HL-60 (cell line): ENCODE results near the gene LATS1.
"Not testable (repeated sequence)": the region's sequence is repeated elsewhere in the genome, so short reads cannot be mapped to it uniquely, and the experiment has no call there.

ENCODE experiments used
- DNase-seq, 2 experiments: peaks; one replicate each; pipeline ENCODE4 v3.0.0-alpha.2; 2010 to 2020; ENCODE audit warnings: low read depth in 1 of 2, low spot score in 1 of 2
- H3K27ac ChIP-seq: fragments of 250-450 bp; sonication (Bioruptor Pico); replicated peaks from 2 replicates; pipeline ENCODE4 v1.5.1; 2020; ENCODE audit warnings: mild to moderate bottlenecking, moderate library complexity
- H3K27me3 ChIP-seq: fragments of 250-450 bp; sonication (Bioruptor Pico); 2 replicates; pipeline ENCODE4 v1.5.1; 2021; ENCODE audit warnings: mild to moderate bottlenecking, moderate library complexity; ENCODE audit not compliant: insufficient read depth, poor library complexity, severe bottlenecking
- H3K4me3 ChIP-seq: replicated peaks from 2 replicates; pipeline ENCODE4 v1.5.1; 2011; ENCODE audit warnings: mild to moderate bottlenecking, control low read depth, low read length; ENCODE audit not compliant: insufficient read depth
- GABPA ChIP-seq: IDR thresholded peaks from 2 replicates; pipeline ENCODE4 v1.6.1; 2012; ENCODE audit warnings: low read depth
- POLR2AphosphoS5 ChIP-seq: IDR thresholded peaks from 2 replicates; pipeline ENCODE4 v1.6.1; 2012; ENCODE audit warnings: low read depth
- SPI1 ChIP-seq: IDR thresholded peaks from 2 replicates; pipeline ENCODE4 v1.6.1; 2012; ENCODE audit warnings: low read depth, mild to moderate bottlenecking, borderline replicate concordance
- TF ChIP-seq, protein P1 (sequence below): IDR thresholded peaks from one replicate; pipeline ENCODE4 v1.5.1; 2011; ENCODE audit warnings: low read length, control low read depth, inconsistent platforms; ENCODE audit not compliant: insufficient read depth
- TF ChIP-seq, protein P2 (sequence below): IDR thresholded peaks from 2 replicates; pipeline ENCODE4 v1.6.1; 2012; ENCODE audit warnings: low read depth; ENCODE audit not compliant: insufficient replicate concordance

Gene LATS1

DNA sequence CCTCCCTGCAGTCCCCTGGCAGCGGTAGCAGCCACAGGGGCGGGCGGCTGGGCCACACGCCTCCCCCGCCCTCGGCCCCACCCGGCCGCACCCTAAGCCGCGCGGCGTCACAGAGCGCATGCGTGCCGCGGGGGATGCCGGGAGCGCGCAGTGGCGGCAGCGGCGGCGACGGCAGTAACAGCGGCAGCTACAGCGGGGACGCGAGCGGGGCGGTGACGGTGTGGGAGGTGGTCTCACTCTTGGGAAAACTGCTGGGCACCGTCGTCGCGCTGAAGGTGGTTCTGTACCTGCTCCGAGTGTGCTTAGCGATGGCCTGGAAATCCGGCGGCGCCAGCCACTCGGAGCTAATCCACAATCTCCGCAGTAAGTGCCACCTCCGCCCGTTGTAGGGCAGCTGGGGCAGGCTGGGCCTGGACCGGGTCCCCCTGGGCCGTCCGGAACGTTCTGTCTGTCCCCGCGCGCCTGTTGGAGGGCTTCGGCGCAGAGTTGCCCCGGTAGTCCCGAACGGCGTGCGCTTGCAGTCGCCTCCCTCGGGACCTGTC lies 31.8 kb upstream of the LATS1 start, which contains the start of gene PCMT1:
TSS of gene PCMT1 (plus strand) at position 148 of the 542 bp plus-strand sequence. CDS start at position 309, 161 bp downstream.
- TF ChIP-seq, protein P1, sequence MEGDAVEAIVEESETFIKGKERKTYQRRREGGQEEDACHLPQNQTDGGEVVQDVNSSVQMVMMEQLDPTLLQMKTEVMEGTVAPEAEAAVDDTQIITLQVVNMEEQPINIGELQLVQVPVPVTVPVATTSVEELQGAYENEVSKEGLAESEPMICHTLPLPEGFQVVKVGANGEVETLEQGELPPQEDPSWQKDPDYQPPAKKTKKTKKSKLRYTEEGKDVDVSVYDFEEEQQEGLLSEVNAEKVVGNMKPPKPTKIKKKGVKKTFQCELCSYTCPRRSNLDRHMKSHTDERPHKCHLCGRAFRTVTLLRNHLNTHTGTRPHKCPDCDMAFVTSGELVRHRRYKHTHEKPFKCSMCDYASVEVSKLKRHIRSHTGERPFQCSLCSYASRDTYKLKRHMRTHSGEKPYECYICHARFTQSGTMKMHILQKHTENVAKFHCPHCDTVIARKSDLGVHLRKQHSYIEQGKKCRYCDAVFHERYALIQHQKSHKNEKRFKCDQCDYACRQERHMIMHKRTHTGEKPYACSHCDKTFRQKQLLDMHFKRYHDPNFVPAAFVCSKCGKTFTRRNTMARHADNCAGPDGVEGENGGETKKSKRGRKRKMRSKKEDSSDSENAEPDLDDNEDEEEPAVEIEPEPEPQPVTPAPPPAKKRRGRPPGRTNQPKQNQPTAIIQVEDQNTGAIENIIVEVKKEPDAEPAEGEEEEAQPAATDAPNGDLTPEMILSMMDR: no peak
- TF ChIP-seq POLR2AphosphoS5: peak; percentile 80
- Histone ChIP-seq H3K4me3 (peak within 1 kb of the TSS; percentile 86), H3K27ac (peak within 1 kb of the TSS; percentile 93), H3K27me3 (no peaks in the 10 kb centered on the region)
- peak; percentile 81 to 89 for DNase-seq

DNA sequence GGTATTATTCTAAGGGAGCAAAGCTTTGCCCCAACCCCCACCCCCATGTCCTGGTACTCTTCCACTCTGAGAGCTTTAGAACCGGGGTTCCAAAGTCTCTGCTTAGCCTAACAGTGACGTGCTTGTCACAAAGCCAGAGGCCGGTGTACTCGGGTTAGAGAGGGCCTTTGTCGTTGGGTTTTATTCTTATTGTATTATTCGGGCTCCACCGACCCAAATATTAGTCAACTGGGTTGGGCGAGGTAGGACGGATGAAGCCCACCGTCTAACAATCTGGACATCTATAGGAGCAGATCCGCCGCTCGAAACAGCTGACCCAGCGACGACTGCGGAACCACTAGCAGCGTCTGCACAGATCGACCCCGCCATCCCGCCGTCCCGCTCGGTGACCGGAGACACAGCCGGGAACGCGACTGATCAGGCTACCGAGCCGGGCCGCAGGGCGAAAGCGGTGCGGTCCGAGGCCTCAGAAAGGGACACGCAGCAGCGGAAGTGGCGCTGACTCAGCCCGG lies 31.2 kb upstream of the LATS1 start:
- TF ChIP-seq SPI1: peak; percentile 8; the same call in 1 of the 2 replicates
- peak overlapping the region; percentile 93 for H3K27ac ChIP-seq
- not testable (repeated sequence) for DNase-seq

DNA sequence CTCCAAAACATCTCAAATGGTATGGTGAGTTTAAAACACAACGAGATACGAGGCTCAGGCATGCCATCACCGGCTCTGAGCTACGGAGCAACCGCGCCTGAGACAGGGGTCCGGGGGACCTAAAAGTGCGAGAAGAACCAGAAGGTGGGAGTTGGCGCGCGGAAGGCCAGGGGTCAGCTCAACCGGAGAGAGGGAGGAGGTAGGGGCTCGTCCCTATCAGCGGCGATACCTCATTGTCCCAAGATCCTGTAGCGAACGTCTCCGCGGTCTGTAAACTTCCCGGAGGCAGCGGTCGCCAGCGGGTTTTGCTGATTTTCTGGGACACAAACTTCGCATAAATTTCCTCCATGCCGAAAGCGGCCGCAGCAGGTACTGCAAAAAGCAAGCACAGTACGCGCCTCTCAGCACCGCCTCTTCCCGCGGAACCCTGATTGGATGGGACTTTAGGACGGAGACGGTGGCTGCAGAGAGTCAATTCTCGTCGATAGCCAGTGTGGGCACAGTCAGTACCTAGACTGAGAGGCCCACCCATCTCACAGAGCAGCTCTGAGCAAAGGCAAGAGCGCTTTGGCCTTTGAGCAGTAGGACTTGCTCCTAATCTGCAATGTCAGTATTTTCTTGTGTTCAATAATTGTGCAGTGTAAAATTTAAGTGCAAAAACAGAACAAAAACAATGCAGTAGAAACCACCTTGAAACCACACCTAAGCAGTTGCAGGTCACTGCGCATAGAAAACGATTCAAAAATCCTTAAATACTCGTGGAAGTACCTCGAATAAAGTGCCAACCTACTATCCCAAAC lies 28.4 kb upstream of the LATS1 start, which contains the start of gene NUP43:
TSS of gene NUP43 (minus strand) at position 383 of the 800 bp plus-strand sequence. CDS start at position 349, 34 bp downstream.
- TF ChIP-seq, protein P1: peak; percentile 19
- TF ChIP-seq POLR2AphosphoS5 (peak; percentile 17; the same call in 1 of the 2 replicates), GABPA (no peak)
- TF ChIP-seq, protein P2, sequence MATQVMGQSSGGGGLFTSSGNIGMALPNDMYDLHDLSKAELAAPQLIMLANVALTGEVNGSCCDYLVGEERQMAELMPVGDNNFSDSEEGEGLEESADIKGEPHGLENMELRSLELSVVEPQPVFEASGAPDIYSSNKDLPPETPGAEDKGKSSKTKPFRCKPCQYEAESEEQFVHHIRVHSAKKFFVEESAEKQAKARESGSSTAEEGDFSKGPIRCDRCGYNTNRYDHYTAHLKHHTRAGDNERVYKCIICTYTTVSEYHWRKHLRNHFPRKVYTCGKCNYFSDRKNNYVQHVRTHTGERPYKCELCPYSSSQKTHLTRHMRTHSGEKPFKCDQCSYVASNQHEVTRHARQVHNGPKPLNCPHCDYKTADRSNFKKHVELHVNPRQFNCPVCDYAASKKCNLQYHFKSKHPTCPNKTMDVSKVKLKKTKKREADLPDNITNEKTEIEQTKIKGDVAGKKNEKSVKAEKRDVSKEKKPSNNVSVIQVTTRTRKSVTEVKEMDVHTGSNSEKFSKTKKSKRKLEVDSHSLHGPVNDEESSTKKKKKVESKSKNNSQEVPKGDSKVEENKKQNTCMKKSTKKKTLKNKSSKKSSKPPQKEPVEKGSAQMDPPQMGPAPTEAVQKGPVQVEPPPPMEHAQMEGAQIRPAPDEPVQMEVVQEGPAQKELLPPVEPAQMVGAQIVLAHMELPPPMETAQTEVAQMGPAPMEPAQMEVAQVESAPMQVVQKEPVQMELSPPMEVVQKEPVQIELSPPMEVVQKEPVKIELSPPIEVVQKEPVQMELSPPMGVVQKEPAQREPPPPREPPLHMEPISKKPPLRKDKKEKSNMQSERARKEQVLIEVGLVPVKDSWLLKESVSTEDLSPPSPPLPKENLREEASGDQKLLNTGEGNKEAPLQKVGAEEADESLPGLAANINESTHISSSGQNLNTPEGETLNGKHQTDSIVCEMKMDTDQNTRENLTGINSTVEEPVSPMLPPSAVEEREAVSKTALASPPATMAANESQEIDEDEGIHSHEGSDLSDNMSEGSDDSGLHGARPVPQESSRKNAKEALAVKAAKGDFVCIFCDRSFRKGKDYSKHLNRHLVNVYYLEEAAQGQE: no peak
- peak; percentile 88 to 95 for DNase-seq
- Histone ChIP-seq H3K27ac (peak within 1 kb of the TSS; percentile 60), H3K4me3 (peak within 1 kb of the TSS; percentile 89), H3K27me3 (no peaks in the 10 kb centered on the region)

More for the DNA sequence above, 31.2 kb upstream of the LATS1 start:
- H3K27me3 ChIP-seq: not testable (repeated sequence)
- H3K4me3 ChIP-seq: peak overlapping the region; percentile 86

DNA sequence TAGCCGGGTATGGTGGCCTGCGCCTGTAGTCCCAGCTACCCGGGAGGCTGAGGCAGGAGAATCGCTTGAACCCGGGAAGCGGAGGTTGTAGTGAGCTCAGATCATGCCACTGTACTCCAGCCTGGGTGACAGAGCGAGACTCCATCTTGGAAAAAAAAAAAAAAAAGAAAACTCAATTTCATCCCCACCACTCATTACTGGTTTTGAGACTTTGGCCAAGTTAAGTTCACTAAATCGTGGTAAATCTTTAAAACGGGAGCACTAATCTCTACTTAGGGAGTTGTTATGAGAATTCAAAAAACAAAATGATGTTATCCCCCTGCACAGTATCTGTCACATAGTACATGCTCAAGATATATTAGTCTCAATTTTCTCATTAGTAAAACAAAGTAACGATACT lies 27.4 kb upstream of the LATS1 start:
- DNase-seq, H3K27me3 ChIP-seq, H3K27ac ChIP-seq: not testable (repeated sequence)
- peak overlapping the region; percentile 89 for H3K4me3 ChIP-seq

DNA sequence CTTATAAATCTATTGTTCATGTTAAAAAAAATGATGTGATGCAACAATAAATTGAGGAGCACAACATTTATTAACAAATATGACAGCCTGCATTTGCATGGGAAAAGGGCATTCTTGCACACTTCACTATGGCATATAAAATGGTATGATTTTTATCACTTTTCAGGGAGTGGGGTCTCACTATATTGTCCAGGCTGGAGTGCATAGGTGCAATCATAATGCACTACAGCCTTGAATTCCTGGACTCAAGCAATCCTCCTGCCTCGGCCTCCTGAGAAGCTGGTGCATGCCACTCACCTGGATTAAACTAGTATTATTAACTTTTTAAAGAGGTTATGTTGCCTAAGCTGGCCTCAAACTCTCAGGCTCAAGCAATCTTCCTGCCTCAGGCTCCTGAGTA lies 17.0 kb upstream of the LATS1 start:
- H3K4me3 ChIP-seq: no peak overlapping the region
- DNase-seq: no peak
- no peaks in the 10 kb centered on the region for H3K27me3 ChIP-seq
- H3K27ac ChIP-seq: no peak overlapping the region
- TF ChIP-seq, protein P1: no peak
- TF ChIP-seq, protein P2: no peak
- TF ChIP-seq POLR2AphosphoS5: no peak
